ENCODE data around the gene UFSP1.

The UFSP1 gene

DNA sequence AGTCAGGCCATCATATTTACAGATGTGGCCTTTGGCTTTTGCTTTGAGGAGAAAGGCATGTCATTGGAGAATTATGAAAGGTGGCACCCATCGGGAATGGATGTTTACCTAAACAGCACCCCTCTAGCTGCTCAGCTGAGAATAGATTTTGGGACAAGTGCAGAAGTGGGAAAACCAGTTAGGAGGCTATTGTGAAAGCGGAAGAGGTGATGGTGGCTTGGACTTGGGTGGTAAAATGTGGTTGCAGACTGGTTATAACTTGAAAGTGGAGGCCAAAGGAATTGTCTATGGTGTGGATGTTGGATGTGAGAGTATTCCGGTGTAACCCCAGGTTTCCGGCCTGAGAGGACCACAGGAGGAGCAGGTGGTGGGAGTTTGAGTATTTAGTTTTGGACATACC lies 42.2 kb downstream of the UFSP1 start:
- in situ Hi-C loops (cut with MboI; ENCODE audit: low sequenced_read_pairs) = no loop called here
- DNase-seq (ENCODE audit: low spot score in 2 of 2) = no peak
- no peak overlapping the region for H3K4me3 ChIP-seq
- H3K27me3 ChIP-seq (ENCODE audit: low read depth) = no peaks in the 10 kb centered on the region
- H3K9me3 ChIP-seq = no peaks in the 10 kb centered on the region
- H3K36me3 ChIP-seq (replicated peaks) = no peaks in the 10 kb centered on the region
- H3K4me1 ChIP-seq = peaks cover 3% of the 10 kb centered on the region; the same call in 1 of the 2 replicates

DNA sequence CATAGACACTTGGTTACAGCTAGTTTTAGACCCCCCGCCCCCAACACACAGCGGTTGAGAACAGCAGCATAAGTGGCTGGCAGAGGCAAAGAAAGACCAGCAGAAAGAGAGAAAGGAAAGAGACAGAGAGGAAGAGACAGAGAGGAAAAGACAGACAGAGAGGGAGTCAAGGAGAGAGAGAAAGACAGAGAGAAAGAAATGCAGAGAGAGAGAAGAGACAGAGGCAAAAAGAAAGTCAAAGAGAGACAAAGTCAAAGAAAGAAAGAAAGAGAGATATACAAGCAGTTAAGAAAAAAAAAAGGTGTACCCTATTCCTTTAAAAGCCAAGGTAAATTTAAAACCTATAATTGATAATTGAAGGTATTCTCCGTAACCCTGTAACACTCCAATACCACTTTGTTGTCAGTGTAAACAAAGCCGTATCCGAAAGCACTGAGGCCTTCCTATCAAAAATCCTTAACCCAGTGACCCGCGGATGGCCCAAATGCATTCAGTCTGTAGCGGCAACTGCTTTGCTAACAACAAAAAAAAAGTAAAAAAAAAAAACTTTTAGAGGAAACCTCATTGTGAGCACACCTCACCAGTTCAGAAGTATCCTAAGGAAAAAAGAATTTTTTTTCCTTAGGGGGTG lies 48.9 kb downstream of the UFSP1 start:
- Histone ChIP-seq H3K4me1 (peaks cover 7% of the 10 kb centered on the region), H3K4me3 (no peak overlapping the region), H3K9me3 (no peaks in the 10 kb centered on the region), H3K36me3 (replicated peaks) (no peaks in the 10 kb centered on the region), H3K27me3 (ENCODE audit: low read depth) (no peaks in the 10 kb centered on the region)
- in situ Hi-C loops (cut with MboI; ENCODE audit: low sequenced_read_pairs) = no loop called here
- no peak for DNase-seq (ENCODE audit: low spot score in 2 of 2)

DNA sequence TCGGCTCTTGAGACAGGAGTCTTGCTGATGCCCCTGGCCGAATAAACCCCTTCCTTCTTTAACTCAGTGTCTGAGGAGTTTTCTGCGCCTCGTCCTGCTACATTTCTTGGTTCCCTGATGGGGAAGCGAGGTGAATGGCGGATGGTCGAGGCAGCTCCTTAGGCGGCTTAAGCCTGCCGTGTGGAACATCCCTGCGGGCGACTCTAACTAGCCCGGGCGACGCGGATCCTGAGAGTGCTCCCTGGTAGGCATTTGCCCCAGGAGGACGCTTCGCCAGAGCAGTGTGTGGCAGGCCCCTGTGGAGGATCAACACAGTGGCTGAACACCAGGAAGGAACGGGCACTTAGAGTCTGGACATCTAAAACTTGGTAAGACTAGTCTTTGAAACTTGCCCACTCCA lies 50.2 kb downstream of the UFSP1 start:
- Histone ChIP-seq H3K9me3 (no peaks in the 10 kb centered on the region), H3K4me1 (peaks cover 7% of the 10 kb centered on the region), H3K4me3 (no peak overlapping the region), H3K27me3 (ENCODE audit: low read depth) (no peaks in the 10 kb centered on the region), H3K36me3 (replicated peaks) (no peaks in the 10 kb centered on the region)
- in situ Hi-C loops (cut with MboI; ENCODE audit: low sequenced_read_pairs) = no loop called here
- no peak for DNase-seq (ENCODE audit: low spot score in 2 of 2)
